HG02763 (cell line): Measurements from ENCODE around the gene MTLN.
"Not testable (repeated sequence)": the region's sequence is repeated elsewhere in the genome, so short reads cannot be mapped to it uniquely, and the experiment has no call there.

ENCODE experiments used
- ATAC-seq: cut with Tn5 transposase; IDR thresholded peaks from one replicate; pipeline ENCODE4 v1.9.1; 2021; ENCODE audit warnings: mild to moderate bottlenecking, moderate library complexity; ENCODE audit not compliant: unreplicated experiment

MTLN gene

DNA sequence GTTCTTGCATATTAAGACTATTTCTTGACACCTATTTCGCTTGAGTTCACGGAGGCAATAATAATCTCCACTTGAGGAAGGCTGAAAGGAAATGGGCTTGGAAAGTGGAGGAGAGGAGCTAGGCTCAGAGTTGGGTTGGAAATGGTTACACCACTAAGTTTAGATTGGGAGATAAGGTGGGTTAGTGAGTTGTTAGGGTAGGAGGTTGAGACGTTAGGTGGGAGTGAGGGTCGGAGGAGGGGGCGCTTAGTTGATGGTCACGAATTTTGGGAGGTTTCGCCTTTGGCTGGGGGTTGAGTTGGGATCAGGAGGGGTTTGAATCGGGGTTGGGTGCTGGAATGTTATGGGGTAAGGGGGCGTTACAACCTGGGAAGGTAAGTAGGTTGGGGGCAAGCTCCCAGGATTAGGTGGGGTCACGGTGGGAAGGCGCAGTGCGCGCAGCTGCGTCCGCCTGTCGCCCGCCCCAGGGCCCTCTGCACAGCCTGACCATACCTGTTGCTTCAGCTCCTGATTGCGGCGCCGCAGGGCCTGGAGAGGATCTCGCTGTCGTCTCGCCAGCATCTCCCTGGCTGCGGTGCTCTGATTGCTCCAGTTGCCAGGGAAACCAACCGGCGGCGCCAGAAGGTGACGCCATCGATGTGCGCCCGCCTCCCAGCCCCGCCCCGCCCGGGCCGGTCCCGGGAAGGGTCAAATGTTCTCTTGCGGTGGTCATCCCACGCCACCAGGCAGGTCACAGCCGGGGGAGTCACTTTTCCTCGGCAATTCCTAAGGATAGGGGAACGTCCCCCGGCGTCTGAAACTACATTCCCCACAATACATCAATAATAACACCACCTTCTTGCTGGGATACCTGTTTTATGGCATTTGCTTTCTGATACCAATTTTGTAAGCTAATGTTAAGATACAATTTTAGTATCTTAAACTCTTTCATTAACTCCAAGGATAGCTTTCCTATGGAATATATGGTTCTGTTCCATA lies 7.7 kb downstream of the MTLN start, which contains the start of gene NPHP1:
TSS of gene NPHP1 (minus strand) at position 606 of the 978 bp plus-strand sequence. CDS start at position 561, 45 bp downstream.
- peak; percentile 93 for ATAC-seq

GRCh38 chr2:110198016-110198415 lies 14.3 kb downstream of the MTLN start:
- no peak for ATAC-seq

DNA sequence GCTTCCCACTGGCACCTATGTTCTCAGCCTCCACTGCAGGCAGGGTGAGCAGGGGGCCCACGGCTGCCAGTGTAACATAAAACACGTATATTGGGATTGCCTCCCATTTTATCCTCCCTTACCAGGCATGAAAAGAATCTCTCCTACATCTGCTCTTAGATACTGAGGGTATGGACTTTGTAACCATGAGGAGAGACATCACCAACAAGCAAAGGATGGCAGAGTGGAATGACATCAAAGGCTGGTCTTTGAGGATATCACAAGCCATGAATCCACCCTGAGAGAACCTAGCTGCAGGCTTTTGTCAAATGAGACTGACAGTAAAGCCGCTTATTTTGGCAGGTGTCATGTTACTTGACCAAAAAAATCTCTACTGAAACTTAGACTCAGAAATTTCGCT lies 14.9 kb downstream of the MTLN start:
- ATAC-seq: no peak

DNA sequence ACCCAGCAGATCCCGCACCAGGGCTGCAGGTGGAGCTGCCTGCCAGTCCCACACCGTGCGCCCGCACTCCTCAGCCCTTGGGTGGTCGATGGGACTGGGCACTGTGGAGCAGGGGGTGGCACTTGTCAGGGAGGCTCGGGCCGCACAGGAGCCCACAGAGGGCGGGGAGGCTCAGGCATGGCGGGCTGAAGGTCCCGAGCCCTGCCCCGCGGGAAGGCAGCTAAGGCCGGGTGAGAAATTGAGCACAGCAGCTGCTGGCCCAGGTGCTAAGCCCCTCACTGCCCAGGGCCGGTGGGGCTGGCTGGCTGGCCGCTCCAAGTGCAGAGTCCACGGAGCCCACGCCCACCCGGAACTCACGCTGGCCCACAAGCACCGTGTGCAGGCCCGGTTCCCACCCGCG lies 22.2 kb downstream of the MTLN start:
- ATAC-seq: not testable (repeated sequence)

DNA sequence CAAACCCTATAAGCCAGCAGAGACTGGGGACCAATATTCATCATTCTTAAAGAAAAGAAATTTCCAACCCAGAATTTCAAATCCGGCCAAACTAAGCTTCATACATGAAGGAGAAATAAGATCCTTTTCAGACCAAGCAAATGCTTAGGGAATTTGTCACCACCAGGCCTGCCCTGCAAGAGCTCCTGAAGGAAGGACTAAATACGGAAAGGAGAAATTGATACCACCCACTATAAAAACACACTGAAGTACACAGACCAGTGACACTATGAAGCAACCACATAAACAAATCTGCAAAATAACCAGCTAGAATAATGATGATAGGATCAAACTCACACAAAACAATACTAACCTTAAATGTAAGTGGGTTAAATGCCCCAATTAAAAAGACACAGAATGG lies 29.9 kb downstream of the MTLN start:
- no peak for ATAC-seq

DNA sequence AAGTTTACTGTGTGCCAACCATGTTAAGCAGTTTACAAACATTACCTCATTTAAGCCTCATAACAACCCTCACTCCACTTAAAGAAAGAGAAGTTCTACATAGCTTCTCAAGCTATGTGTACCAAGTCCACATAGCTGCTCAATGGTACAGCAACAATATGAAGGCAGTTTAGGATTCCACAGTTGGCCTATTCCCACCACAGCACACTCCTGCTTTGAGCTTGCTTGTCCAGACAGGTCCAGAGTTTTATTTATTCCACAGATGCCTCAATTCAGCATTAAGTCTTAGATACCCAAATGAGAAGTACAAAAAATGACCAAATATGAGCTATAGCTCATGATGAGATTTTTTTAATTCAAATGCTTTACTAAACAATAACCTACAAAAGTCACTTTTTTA lies 32.3 kb downstream of the MTLN start:
- no peak for ATAC-seq

- ATAC-seq: no peak
Measured at GRCh38 chr2:110173523-110173922, 38.8 kb downstream of the MTLN start.

DNA sequence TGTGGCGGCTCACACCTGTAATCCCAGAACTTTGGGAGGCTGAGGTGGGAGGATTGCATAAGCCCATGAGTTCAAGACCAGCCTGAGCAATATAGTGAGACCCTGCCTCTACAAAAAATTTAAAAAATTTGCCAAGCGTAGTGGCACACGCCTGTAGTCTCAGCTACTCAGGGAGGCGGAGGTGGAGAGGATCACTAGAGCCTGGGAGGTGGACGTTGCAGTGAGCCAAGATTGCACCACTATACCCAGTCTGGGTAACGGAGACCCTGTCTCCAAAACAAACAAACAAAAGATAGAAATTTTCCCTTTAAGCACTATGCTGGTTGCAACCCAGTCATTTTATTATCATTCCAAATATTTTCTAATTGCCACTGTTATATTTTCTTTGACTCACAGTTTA lies 39.8 kb downstream of the MTLN start:
- no peak for ATAC-seq

GRCh38 chr2:110170102-110170501 lies 42.2 kb downstream of the MTLN start:
- ATAC-seq: no peak

- no peak for ATAC-seq
Measured at GRCh38 chr2:110167326-110168000, 44.9 kb downstream of the MTLN start.

GRCh38 chr2:110166266-110166665 lies 46.1 kb downstream of the MTLN start:
- ATAC-seq: no peak
